Measurements from ENCODE around the gene NUP98.

The NUP98 gene

GRCh38 chr11:3635641-3636375, 161.5 kb downstream of the NUP98 start:
- no peak for DNase-seq

GRCh38 chr11:3632070-3632660, 165.2 kb downstream of the NUP98 start:
- DNase-seq = no peak

- DNase-seq = no peak
Measured at GRCh38 chr11:3631331-3631730, 166.0 kb downstream of the NUP98 start.

GRCh38 chr11:3627291-3627690, 170.1 kb downstream of the NUP98 start:
- DNase-seq = no peak

GRCh38 chr11:3626250-3626960, 170.9 kb downstream of the NUP98 start:
- DNase-seq = no peak

Data from DMS53 (cell line).